HG02943 (cell line): ENCODE results near the gene WASHC1.
"Not testable (repeated sequence)": the region's sequence is repeated elsewhere in the genome, so short reads cannot be mapped to it uniquely, and the experiment has no call there.

Experiments
- ATAC-seq: cut with Tn5 transposase; IDR thresholded peaks from one replicate; pipeline ENCODE4 v1.9.1; 2021; ENCODE audit warnings: mild to moderate bottlenecking, low read depth, moderate library complexity; ENCODE audit not compliant: unreplicated experiment

Gene WASHC1, protein sequence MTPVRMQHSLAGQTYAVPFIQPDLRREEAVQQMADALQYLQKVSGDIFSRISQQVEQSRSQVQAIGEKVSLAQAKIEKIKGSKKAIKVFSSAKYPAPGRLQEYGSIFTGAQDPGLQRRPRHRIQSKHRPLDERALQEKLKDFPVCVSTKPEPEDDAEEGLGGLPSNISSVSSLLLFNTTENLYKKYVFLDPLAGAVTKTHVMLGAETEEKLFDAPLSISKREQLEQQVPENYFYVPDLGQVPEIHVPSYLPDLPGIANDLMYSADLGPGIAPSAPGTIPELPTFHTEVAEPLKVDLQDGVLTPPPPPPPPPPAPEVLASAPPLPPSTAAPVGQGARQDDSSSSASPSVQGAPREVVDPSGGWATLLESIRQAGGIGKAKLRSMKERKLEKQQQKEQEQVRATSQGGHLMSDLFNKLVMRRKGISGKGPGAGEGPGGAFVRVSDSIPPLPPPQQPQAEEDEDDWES

DNA sequence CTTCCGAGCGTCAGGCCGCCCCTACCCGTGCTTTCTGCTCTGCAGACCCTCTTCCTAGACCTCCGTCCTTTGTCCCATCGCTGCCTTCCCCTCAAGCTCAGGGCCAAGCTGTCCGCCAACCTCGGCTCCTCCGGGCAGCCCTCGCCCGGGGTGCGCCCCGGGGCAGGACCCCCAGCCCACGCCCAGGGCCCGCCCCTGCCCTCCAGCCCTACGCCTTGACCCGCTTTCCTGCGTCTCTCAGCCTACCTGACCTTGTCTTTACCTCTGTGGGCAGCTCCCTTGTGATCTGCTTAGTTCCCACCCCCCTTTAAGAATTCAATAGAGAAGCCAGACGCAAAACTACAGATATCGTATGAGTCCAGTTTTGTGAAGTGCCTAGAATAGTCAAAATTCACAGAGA is at the start of gene WASHC1:
Gene WASHC1, minus strand, starts transcription at position 101 of the 400 bp plus-strand sequence. CDS start 4,457 bp downstream, outside the sequence.
- ATAC-seq: not testable (repeated sequence)

DNA sequence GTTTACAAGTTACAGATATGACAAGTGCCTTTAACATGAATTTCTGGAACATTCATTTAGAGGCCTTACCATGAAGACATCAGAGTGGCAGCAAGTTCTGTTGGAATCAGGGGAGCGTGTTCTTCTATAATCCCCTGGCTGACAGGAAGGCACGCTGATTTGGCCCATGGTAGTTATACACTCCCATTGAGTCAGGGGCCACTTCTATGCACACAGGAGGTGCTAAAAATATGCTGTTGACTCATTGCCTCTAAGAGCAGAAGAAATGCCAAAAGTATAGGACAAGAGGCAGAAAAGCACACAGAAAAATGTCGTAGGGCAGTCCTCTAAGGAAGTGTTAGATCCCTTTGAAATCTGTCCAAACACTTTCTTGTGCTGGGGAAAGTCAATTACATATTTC is 49.1 kb upstream of the WASHC1 start:
- ATAC-seq: not testable (repeated sequence)

- not testable (repeated sequence) for ATAC-seq
Observed at GRCh38 chr9:76389-76788, 47.1 kb upstream of the WASHC1 start.

GRCh38 chr9:73900-74525 is 44.8 kb upstream of the WASHC1 start:
- not testable (repeated sequence) for ATAC-seq

- not testable (repeated sequence) for ATAC-seq
Observed at GRCh38 chr9:73076-73899, 44.0 kb upstream of the WASHC1 start.

DNA sequence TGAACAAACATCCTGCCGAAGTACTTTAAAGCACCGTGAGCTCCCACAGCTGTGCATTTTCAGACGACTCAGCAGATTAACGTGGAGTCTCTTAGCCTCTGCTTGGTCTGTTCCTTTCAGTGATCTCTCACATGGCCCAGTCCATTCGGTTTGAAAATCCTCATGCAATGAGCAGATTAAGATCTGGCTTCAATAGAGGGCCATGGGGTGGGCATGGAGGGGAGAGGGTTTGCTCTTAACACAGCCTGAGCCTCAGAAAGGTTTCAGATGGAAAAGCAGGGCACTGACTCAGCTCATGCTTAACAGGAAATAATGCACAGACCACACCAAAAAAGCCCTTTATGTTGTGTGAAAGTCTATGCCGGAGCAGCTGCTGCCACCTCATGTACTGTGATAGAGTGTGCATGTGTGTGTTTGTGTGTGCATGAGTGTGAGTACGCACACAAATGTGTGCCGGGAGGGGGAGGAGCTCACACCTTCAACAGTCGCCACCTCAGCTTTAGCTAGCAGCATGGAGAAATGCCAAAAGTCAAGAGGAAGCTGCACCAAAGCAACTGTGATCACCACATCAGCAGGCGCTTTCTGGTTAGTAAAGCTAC is 33.9 kb upstream of the WASHC1 start:
- peak; percentile 77 for ATAC-seq

- peak; percentile 88 for ATAC-seq
Observed at GRCh38 chr9:52678-53077, 23.4 kb upstream of the WASHC1 start.

- not testable (repeated sequence) for ATAC-seq
Observed at GRCh38 chr9:48190-48842, 19.1 kb upstream of the WASHC1 start.

GRCh38 chr9:46639-47271 is 17.5 kb upstream of the WASHC1 start:
- ATAC-seq: not testable (repeated sequence)

DNA sequence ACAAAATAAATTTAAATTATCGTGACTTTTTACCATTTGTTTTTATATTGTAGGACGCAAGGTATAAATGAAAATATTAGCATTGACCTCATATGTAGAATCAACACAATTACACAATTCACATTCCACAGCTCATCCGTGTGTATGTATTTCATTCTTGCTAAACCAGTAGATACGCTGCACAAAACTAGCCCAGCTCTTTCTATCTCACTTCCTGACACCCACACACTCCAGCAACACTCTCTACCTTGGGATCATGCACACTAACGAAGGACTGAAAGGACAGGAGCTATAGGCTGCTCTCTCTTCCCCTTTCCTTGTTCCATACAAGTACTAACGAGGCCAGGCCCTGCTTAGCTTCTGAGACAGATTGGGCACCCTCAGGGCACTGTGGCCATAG is 16.9 kb upstream of the WASHC1 start:
- not testable (repeated sequence) for ATAC-seq

- ATAC-seq: not testable (repeated sequence)
Observed at GRCh38 chr9:45180-45878, 16.1 kb upstream of the WASHC1 start.

GRCh38 chr9:44416-44815 is 15.2 kb upstream of the WASHC1 start:
- not testable (repeated sequence) for ATAC-seq

GRCh38 chr9:43636-44035 is 14.4 kb upstream of the WASHC1 start:
- not testable (repeated sequence) for ATAC-seq

DNA sequence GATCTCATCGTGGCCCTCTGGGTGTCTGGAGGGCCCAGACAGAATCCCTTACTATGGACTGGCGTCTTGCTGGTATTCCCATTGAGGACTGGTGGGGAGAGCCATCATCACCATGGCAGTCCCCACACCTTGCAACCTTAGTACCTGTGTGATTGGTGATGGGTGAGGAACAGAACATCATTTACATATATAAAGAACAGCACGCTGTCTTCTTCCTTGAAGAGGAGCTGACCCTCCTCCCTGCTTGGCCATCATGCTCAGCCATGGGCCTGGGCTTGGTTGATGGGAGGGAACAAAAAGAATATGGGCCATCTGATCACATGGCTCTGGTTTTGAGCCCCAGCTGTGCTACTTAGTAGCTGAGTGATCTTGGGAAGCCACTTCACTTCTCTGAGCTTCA is 13.9 kb upstream of the WASHC1 start:
- not testable (repeated sequence) for ATAC-seq

DNA sequence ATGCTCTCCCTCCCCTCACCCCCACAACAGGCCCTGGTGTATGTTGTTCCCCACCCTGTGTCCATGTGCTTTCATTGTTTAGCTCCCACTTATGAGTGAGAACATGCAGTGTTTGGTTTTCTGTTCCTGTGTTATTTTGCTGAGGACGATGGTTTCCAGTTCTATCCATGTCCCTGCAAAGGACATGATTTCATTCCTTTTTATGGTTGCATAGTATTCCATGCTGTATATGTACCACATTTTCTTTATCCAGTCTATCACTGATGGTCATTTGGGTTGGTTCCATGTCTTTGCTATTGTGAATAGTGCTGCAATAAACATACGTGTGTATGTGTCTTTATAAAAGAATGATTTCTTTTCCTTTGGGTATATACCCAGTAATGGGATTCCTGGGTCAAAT is 12.6 kb upstream of the WASHC1 start:
- ATAC-seq: not testable (repeated sequence)

- not testable (repeated sequence) for ATAC-seq
Observed at GRCh38 chr9:41261-41676, 12.0 kb upstream of the WASHC1 start.

- not testable (repeated sequence) for ATAC-seq
Observed at GRCh38 chr9:32308-32707, 3.1 kb upstream of the WASHC1 start.

GRCh38 chr9:28775-29174 is 481 bp downstream of the WASHC1 start:
- not testable (repeated sequence) for ATAC-seq

GRCh38 chr9:21621-22020 is 7.6 kb downstream of the WASHC1 start:
- not testable (repeated sequence) for ATAC-seq
